Trophoblast cell (in vitro differentiated cells and primary cell): Measurements from ENCODE around the gene CEPT1. TPM values are rescaled to one million over a fixed set of nuclear protein-coding genes. Genes with fewer than 3 reads are reported as not detected.
A peak's percentile ranks its signal among the peaks of the same experiment; 100 is the strongest.
"Not testable (repeated sequence)": the region's sequence is repeated elsewhere in the genome, so short reads cannot be mapped to it uniquely, and the experiment has no call there.

Experiments
- DNase-seq, 2 donors: peaks; one replicate each; pipeline ENCODE4 v3.0.0-alpha.2; 2016
- H2AFZ ChIP-seq: 2 replicates; pipeline ENCODE4 v1.6.1; 2013; ENCODE audit warnings: low read length, moderate library complexity, mild to moderate bottlenecking; ENCODE audit not compliant: insufficient read depth, poor library complexity
- H2AK5ac ChIP-seq: 2 replicates; pipeline ENCODE4 v1.6.1; 2013; ENCODE audit warnings: mild to moderate bottlenecking, low read length
- H2BK120ac ChIP-seq: 2 replicates; pipeline ENCODE4 v1.6.1; 2013; ENCODE audit warnings: low read length, mild to moderate bottlenecking, moderate library complexity; ENCODE audit not compliant: insufficient read depth, poor library complexity
- H2BK12ac ChIP-seq: 2 replicates; pipeline ENCODE4 v1.6.1; 2013; ENCODE audit warnings: mild to moderate bottlenecking, low read length, moderate library complexity
- H2BK5ac ChIP-seq: 2 replicates; pipeline ENCODE4 v1.6.1; 2013; ENCODE audit warnings: low read length, low read depth, moderate library complexity, mild to moderate bottlenecking; ENCODE audit not compliant: poor library complexity
- H3K14ac ChIP-seq: 2 replicates; pipeline ENCODE4 v1.6.1; 2013; ENCODE audit warnings: mild to moderate bottlenecking, low read length
- H3K18ac ChIP-seq: 2 replicates; pipeline ENCODE4 v1.6.1; 2013; ENCODE audit warnings: mild to moderate bottlenecking, low read length
- H3K23ac ChIP-seq: 2 replicates; pipeline ENCODE4 v1.6.1; 2013; ENCODE audit warnings: low read length
- H3K27ac ChIP-seq: 2 replicates; pipeline ENCODE4 v1.5.1; 2013; ENCODE audit warnings: low read depth, mild to moderate bottlenecking, inconsistent platforms, low read length, moderate library complexity
- H3K27me3 ChIP-seq: 2 replicates; pipeline ENCODE4 v1.6.1; 2013; ENCODE audit warnings: inconsistent platforms, mild to moderate bottlenecking, low read length, moderate library complexity; ENCODE audit not compliant: insufficient read depth
- H3K36me3 ChIP-seq, 2 experiments: 1 replicate in 1 of 2; 2 replicates in 1 of 2; pipeline ENCODE4 v1.6.1; 2013; ENCODE audit warnings: low read length in 2 of 2, mild to moderate bottlenecking in 2 of 2, moderate library complexity in 1 of 2; ENCODE audit not compliant: insufficient read depth in 2 of 2, control insufficient read depth in 1 of 2
- H3K4ac ChIP-seq: 2 replicates; pipeline ENCODE4 v1.6.1; 2013; ENCODE audit warnings: low read depth, mild to moderate bottlenecking, low read length, moderate library complexity
- H3K4me1 ChIP-seq, 2 experiments: 1 replicate in 1 of 2; 2 replicates in 1 of 2; pipeline ENCODE4 v1.6.1; 2013; ENCODE audit warnings: low read length in 2 of 2, mild to moderate bottlenecking in 2 of 2, moderate library complexity in 1 of 2; ENCODE audit not compliant: insufficient read depth in 2 of 2, control insufficient read depth in 1 of 2
- H3K4me2 ChIP-seq: 2 replicates; pipeline ENCODE4 v1.6.1; 2013; ENCODE audit warnings: inconsistent platforms, mild to moderate bottlenecking, low read length, moderate library complexity
- H3K4me3 ChIP-seq: 2 replicates; pipeline ENCODE4 v1.5.1; 2013; ENCODE audit warnings: mild to moderate bottlenecking, low read depth, low read length, inconsistent platforms
- H3K79me1 ChIP-seq: one replicate; pipeline ENCODE4 v1.6.1; 2013; ENCODE audit warnings: low read length
- H3K79me2 ChIP-seq: 2 replicates; pipeline ENCODE4 v1.6.1; 2013; ENCODE audit warnings: low read length, mild to moderate bottlenecking; ENCODE audit not compliant: control insufficient read depth, insufficient read depth, poor library complexity
- H3K9ac ChIP-seq: 2 replicates; pipeline ENCODE4 v1.6.1; 2013; ENCODE audit warnings: mild to moderate bottlenecking, low read length
- H3K9me3 ChIP-seq: 2 replicates; pipeline ENCODE4 v1.6.1; 2013; ENCODE audit warnings: low read depth, mild to moderate bottlenecking, control low read depth, inconsistent platforms, low read length; ENCODE audit not compliant: insufficient read depth
- H4K12ac ChIP-seq: 2 replicates; pipeline ENCODE4 v1.6.1; 2013; ENCODE audit warnings: low read depth, mild to moderate bottlenecking, low read length, moderate library complexity
- H4K8ac ChIP-seq: 2 replicates; pipeline ENCODE4 v1.6.1; 2013; ENCODE audit warnings: low read depth, mild to moderate bottlenecking, low read length, moderate library complexity
- H4K91ac ChIP-seq: one replicate; pipeline ENCODE4 v1.6.1; 2013; ENCODE audit warnings: low read depth, mild to moderate bottlenecking, low read length, moderate library complexity
- WGBS: extraction: QIAGEN DNeasy Blood & Tissue Kit; methylation state at CpG from one replicate; pipeline ENCODE4 v1.1.7; 2013; ENCODE audit warnings: missing lambda C conversion rate; ENCODE audit not compliant: insufficient read length, insufficient coverage; ENCODE audit errors: extremely low coverage; 5-methylcytosine and 5-hydroxymethylcytosine counted together
- polyA plus RNA-seq: library from polyadenylated mRNA; stranded (reverse); fragments of 200-250 nt; gene quantifications from 2 replicates; pipeline ENCODE4 v1.2.3, GENCODE V29; 2013

CEPT1 gene
- 35.0 and 35.5 TPM in 2 replicates for polyA plus RNA-seq

DNA sequence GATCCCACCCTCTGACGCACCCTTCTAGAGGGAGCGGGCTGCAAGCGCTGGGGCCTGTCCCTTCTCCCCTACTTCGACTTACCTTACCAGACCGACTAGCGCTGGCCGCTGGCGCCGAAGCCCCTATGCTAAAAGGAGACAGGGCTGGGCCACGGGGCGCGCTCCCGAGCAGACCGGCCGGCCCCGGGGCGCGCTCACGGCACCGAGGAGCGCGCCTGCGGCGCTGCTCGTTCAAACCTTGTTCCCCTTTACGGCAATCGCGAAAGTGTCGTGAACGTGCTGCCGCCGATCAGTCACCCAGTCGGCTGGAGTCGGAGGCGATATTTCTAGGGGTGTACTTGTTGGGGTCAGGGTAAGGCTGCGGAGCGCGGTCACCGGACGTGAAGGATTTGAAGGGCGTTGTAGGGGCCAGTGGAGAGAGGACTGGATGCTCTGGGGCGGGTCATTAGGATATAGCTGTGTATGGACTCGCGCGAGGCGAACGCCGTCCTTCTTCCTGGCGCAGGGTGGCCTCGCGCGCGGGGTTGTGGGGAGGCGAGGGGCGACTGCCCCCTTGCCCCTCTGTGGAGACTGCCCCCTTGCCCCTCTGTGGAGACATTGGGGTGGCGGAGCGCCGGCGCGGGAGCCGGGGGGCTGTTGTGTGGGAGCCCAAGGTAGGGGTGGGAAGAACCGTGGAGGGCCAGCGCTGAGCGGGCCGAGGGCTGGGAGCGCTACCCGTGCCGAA is at the start of gene CEPT1, which contains the start of gene DRAM2:
TSS of gene CEPT1 (plus strand) at position 268 of the 724 bp plus-strand sequence. CDS start 7,492 bp downstream, outside the sequence.
TSS of gene DRAM2 (minus strand) at position 138 of the 724 bp plus-strand sequence. CDS start 8,539 bp downstream, outside the sequence.
- Histone ChIP-seq H4K12ac (peak within 1 kb of the TSS; percentile 85), H3K4me3 (peak within 1 kb of the TSS; percentile 98), H2BK12ac (no peak within 1 kb of the TSS), H3K9me3 (no peaks in the 10 kb centered on the region), H4K8ac (peak within 1 kb of the TSS; percentile 92), H2AFZ (peak within 1 kb of the TSS; percentile 75), H3K79me1 (peaks cover 14% of the 10 kb centered on the region), H3K4ac (peak within 1 kb of the TSS; percentile 87), H3K36me3 (peaks cover 6% of the 10 kb centered on the region in 2 experiments), H4K91ac (peak within 1 kb of the TSS; percentile 89), H3K4me2 (peak within 1 kb of the TSS; percentile 100), H2BK120ac (peak within 1 kb of the TSS; percentile 95), H3K4me1 (peaks cover 0 to 1% of the 10 kb centered on the region in 2 experiments), H3K27ac (peak within 1 kb of the TSS; percentile 99), H3K23ac (peak within 1 kb of the TSS; percentile 86), H3K14ac (peak within 1 kb of the TSS; percentile 96), H2BK5ac (peak within 1 kb of the TSS; percentile 99), H3K9ac (peak within 1 kb of the TSS; percentile 100), H2AK5ac (peak within 1 kb of the TSS; percentile 22), H3K79me2 (peaks cover 15% of the 10 kb centered on the region), H3K27me3 (no peaks in the 10 kb centered on the region), H3K18ac (peak within 1 kb of the TSS; percentile 96)
- peak; percentile 97 to 98 for DNase-seq
- WGBS, result no CpG with 5 or more reads among the region's 68 CpGs

DNA sequence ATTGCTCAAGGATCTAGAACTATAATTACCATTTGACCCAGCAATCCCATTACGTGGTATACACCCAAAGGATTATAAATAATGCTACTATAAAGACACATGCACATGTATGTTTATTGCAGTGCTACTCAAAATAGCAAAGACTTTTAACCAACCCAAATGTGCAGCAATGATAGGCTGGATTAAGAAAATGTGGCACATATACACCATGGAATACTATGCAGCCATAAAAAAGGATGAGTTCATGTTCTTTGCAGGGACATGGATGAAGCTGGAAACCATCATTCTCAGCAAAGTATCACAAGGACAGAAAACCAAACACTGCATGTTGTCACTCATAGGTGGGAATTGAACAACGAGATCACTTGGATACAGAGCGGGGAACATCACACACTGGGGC is 44.6 kb upstream of the CEPT1 start:
- H4K91ac ChIP-seq, H2BK5ac ChIP-seq, H2AK5ac ChIP-seq, H3K27me3 ChIP-seq, H2AFZ ChIP-seq, H3K9me3 ChIP-seq, H3K79me1 ChIP-seq, H3K36me3 ChIP-seq, H3K4me1 ChIP-seq, H2BK120ac ChIP-seq, H3K18ac ChIP-seq, H3K9ac ChIP-seq, H3K27ac ChIP-seq, H3K23ac ChIP-seq, H2BK12ac ChIP-seq, H3K14ac ChIP-seq, H3K4ac ChIP-seq, DNase-seq, H3K4me3 ChIP-seq, H3K4me2 ChIP-seq, H3K79me2 ChIP-seq, H4K12ac ChIP-seq, H4K8ac ChIP-seq: not testable (repeated sequence)
- WGBS, result no CpG with 5 or more reads among the region's 3 CpGs

DNA sequence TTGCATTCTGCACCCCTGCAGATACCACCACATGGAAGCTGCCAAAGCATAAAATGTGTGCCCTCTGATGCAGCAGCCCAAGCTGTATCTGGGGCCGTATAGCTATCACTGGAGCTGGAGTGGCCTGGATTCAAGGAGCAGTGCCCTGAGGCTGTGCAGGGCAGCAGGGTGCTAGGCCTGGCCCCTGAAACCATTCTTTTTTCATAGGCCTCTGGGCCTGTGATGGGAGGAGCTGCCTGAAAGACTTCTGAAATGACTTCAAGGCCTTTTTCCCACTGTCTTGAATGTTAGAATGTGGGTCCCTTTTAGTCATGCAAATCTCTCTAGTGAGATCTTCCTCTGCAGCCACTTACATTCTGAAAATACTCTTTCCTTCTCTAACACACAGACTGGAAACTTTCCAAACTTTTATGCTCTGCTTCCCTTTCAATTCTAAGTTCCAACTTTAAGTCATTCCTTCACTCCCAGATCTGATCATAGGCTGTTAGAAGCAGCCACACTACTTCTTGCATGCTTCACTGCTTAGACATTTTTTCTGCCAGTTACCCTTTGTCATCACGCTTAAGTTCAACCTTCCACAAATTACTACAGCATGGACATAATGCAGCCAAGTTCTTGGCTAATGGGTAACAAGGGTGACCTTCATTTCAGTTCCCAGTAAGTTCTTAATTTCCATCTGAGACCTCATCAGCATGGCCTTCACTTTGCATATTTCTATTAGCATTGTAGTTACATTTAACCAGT is 42.5 kb upstream of the CEPT1 start:
- Histone ChIP-seq H3K27me3 (no peaks in the 10 kb centered on the region), H2AK5ac (no peak overlapping the region), H4K12ac (no peak overlapping the region), H3K79me2 (no peaks in the 10 kb centered on the region), H3K4me1 (peaks cover 0 to 2% of the 10 kb centered on the region in 2 experiments), H3K4me2 (no peak overlapping the region), H4K8ac (no peak overlapping the region), H3K27ac (no peak overlapping the region), H2BK5ac (no peak overlapping the region), H3K9ac (no peak overlapping the region), H2BK12ac (no peak overlapping the region), H3K23ac (no peak overlapping the region), H4K91ac (no peak overlapping the region), H3K18ac (no peak overlapping the region), H3K4me3 (no peak overlapping the region), H3K14ac (no peak overlapping the region), H2BK120ac (no peak overlapping the region), H2AFZ (no peak overlapping the region), H3K79me1 (no peaks in the 10 kb centered on the region), H3K36me3 (no peaks in the 10 kb centered on the region), H3K9me3 (peaks cover 20% of the 10 kb centered on the region), H3K4ac (no peak overlapping the region)
- no CpG with 5 or more reads among the region's 2 CpGs for WGBS
- no peak for DNase-seq

DNA sequence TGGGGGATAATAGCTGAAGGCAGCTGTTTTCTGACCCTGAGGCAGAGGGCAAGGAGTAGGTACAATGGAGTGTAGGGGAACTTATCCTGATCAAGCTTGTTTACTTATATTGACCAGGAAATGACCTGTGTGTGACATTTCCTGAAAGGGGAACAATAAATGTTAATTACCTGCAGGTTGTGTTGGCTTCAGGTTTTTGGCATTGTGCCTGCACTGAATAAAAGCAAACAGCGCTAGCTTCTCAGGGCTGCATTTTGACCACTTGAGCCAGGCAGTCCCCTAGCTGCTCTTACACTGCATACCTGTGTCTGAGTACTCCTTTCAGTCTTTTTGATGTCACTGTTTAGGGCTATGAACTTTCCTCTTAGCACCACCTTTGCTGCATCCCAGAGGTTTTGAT is 40.7 kb upstream of the CEPT1 start:
- Histone ChIP-seq H2BK12ac (no peak overlapping the region), H2AK5ac (no peak overlapping the region), H3K4ac (no peak overlapping the region), H3K4me2 (no peak overlapping the region), H2AFZ (no peak overlapping the region), H3K4me3 (no peak overlapping the region), H3K9me3 (peaks cover 20% of the 10 kb centered on the region), H3K14ac (no peak overlapping the region), H3K36me3 (no peaks in the 10 kb centered on the region), H3K18ac (no peak overlapping the region), H3K27me3 (no peaks in the 10 kb centered on the region), H3K4me1 (peaks cover 0 to 2% of the 10 kb centered on the region in 2 experiments), H3K79me1 (no peaks in the 10 kb centered on the region), H2BK5ac (no peak overlapping the region), H3K27ac (no peak overlapping the region), H3K9ac (no peak overlapping the region), H4K8ac (no peak overlapping the region), H3K79me2 (no peaks in the 10 kb centered on the region), H2BK120ac (no peak overlapping the region), H4K12ac (no peak overlapping the region), H3K23ac (no peak overlapping the region), H4K91ac (no peak overlapping the region)
- no peak for DNase-seq
- no CpG with 5 or more reads among the region's 1 CpG for WGBS
